ENCODE measurements around the gene HRAS. TPM values are rescaled to one million over a fixed set of nuclear protein-coding genes. Genes with fewer than 3 reads are reported as not detected.

The HRAS gene
- total RNA-seq, 1 experiment from 2014 or later: 175 TPM

DNA sequence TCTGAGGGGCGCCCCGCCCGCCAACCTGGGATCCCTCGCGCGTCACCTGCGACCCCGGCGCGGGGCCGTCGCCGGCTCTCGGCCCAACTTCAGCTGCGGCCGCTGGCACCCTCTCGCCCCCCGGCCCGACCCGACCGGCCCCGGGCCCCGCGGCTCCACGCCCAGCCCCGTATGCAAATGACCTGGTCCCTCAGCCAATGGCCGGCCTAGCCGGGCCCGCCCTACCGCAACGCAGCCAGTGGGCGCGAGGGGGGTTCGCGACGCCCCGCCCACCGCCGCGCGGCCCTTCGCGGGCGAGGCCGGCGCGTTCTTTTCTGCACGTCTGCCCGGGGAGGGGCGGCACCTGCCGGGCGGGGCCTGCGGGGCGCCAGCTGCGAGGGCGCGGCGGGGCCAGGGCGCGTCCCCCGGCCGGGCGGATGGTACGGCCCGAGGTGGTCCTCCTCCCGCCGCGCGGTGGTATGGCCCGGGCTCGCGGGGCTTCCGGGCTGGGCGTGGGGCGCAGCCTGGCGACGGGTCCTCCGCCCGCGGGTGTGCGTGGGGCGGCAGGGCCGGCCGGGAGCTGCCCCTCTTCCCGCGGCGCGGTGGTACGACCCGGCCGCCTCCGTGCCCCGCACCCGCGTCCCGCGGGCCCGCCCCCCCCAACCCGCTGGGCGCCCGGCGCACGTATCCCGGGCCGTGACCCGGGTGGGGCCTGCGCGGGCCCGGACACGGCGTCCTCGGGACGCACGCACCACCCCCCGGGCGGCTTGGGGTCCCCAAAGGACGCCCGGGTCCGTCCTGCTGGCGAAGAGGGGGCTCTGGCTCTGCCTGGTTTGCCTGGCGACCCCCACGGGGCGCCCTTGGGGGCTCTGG, 33.2 kb upstream of the HRAS start:
- POLR2A ChIA-PET: interaction anchor here (0.6 kb wide), 1 partner anchor 10 kb away, joined by 4 read pairs; no protein-coding TSS in a partner anchor
- intact Hi-C loops (cut with micrococcal nuclease; ENCODE audit: unreplicated experiment) (no loop called here), in situ Hi-C loops (cut with HindIII; ENCODE audit: low pct_unique_long_range_greater_than_20kb, low sequenced_read_pairs) (no loop called here)
- H3K9me3 ChIP-seq (ENCODE audit: control insufficient read depth, insufficient read depth, low read depth, low read length): no peaks in the 10 kb centered on the region
- H3K4me1 ChIP-seq (ENCODE audit: control insufficient read depth, insufficient read depth, low read length): peaks cover 35% of the 10 kb centered on the region
- peak overlapping the region; percentile 61 to 68 for H3K4me3 ChIP-seq (ENCODE audit: low read depth in 2 of 2, low read length in 2 of 2)
- no peaks in the 10 kb centered on the region for H3K36me3 ChIP-seq (ENCODE audit: control insufficient read depth, insufficient read depth, low read length)
- H3K27ac ChIP-seq (ENCODE audit: low read length): peak overlapping the region; percentile 90
- TF ChIP-seq SIN3A (IDR thresholded peaks at IDR 0.05; ENCODE audit: borderline replicate concordance, insufficient read depth, low read depth, low read length) (peak; percentile 91; the same call in 1 of the 2 replicates), REST (IDR thresholded peaks at IDR 0.05; ENCODE audit: insufficient read depth in 1 of 2, low read depth in 2 of 2, low read length in 1 of 2) (no peak; a peak in 1 of 4 replicates), POLR2AphosphoS5 (IDR thresholded peaks at IDR 0.05; ENCODE audit: low read depth, low read length) (peak; percentile 63; the same call in 1 of the 2 replicates), TCF7L2 (IDR thresholded peaks at IDR 0.05; ENCODE audit: low read depth, low read length) (peak; percentile 54; the same call in 1 of the 2 replicates)
- TF ChIP-seq, protein P1, sequence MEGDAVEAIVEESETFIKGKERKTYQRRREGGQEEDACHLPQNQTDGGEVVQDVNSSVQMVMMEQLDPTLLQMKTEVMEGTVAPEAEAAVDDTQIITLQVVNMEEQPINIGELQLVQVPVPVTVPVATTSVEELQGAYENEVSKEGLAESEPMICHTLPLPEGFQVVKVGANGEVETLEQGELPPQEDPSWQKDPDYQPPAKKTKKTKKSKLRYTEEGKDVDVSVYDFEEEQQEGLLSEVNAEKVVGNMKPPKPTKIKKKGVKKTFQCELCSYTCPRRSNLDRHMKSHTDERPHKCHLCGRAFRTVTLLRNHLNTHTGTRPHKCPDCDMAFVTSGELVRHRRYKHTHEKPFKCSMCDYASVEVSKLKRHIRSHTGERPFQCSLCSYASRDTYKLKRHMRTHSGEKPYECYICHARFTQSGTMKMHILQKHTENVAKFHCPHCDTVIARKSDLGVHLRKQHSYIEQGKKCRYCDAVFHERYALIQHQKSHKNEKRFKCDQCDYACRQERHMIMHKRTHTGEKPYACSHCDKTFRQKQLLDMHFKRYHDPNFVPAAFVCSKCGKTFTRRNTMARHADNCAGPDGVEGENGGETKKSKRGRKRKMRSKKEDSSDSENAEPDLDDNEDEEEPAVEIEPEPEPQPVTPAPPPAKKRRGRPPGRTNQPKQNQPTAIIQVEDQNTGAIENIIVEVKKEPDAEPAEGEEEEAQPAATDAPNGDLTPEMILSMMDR (IDR thresholded peaks at IDR 0.05): no peak
- CTCF ChIA-PET: interaction anchor here (0.6 kb wide), 1 partner anchor 19 kb away, joined by 10 read pairs; no protein-coding TSS in a partner anchor
- no peaks in the 10 kb centered on the region for H3K27me3 ChIP-seq (ENCODE audit: control insufficient read depth, insufficient read depth, low read length)
- BruUV-seq (replicated peaks): no TSS peak
- DNase-seq (ENCODE audit: low read depth, low spot score): peak; percentile 45
- ATAC-seq: peak; percentile 94

DNA sequence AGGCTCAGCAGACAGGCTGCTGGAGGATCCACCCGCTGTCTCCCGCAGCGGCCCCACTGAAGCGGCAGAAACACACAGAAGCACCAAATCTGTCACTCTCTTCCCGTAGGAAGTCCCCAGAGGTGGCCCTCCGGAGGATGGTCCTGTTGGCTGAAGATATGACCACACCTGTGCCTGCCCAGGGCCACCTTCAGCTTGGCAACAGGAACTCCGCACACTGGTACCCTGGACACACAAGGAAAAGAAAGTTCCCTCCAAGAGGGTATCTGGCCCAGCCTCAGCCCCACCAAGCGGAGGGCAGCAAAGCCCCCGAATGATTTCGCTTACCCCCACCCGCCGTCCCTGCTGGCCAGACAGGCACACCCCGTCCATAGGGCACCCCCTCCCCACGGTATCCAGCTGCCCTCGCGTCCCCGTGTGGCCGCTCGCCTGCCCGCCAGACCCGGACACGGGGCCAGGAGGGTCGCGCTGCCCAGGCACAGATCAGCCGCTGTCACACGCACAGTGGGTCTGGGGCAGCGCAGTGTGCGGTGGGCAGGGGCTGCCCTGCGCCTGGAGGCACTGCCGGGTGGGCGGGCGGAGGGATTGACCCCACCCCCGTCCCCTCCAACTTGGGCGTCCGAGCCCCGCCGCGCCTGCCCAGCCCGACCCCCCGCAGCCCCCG, 32.4 kb upstream of the HRAS start:
- in situ Hi-C loops (cut with HindIII; ENCODE audit: low pct_unique_long_range_greater_than_20kb, low sequenced_read_pairs): no loop called here
- H3K4me1 ChIP-seq (ENCODE audit: control insufficient read depth, insufficient read depth, low read length): peaks cover 34% of the 10 kb centered on the region
- TF ChIP-seq POLR2AphosphoS5 (IDR thresholded peaks at IDR 0.05; ENCODE audit: low read depth, low read length) (no peak), REST (IDR thresholded peaks at IDR 0.05; ENCODE audit: insufficient read depth in 1 of 2, low read depth in 2 of 2, low read length in 1 of 2) (no peak), TCF7L2 (IDR thresholded peaks at IDR 0.05; ENCODE audit: low read depth, low read length) (no peak), SIN3A (IDR thresholded peaks at IDR 0.05; ENCODE audit: borderline replicate concordance, insufficient read depth, low read depth, low read length) (no peak)
- TF ChIP-seq, protein P1 (IDR thresholded peaks at IDR 0.05): no peak
- H3K27ac ChIP-seq (ENCODE audit: low read length): peak overlapping the region; percentile 77
- H3K9me3 ChIP-seq (ENCODE audit: control insufficient read depth, insufficient read depth, low read depth, low read length): no peaks in the 10 kb centered on the region
- DNase-seq (ENCODE audit: low read depth, low spot score): no peak
- BruUV-seq (replicated peaks): TSS peak; percentile 90
- H3K4me3 ChIP-seq (ENCODE audit: low read depth in 2 of 2, low read length in 2 of 2): peak overlapping the region; percentile 61 to 62
- intact Hi-C loops (cut with micrococcal nuclease; ENCODE audit: unreplicated experiment): no loop called here
- CTCF ChIA-PET: interaction anchor here (0.6 kb wide), 1 partner anchor 18 kb away, joined by 10 read pairs; no protein-coding TSS in a partner anchor
- POLR2A ChIA-PET: no interaction called here
- peak; percentile 25 for ATAC-seq
- H3K36me3 ChIP-seq (ENCODE audit: control insufficient read depth, insufficient read depth, low read length): no peaks in the 10 kb centered on the region
- H3K27me3 ChIP-seq (ENCODE audit: control insufficient read depth, insufficient read depth, low read length): no peaks in the 10 kb centered on the region

Data from Panc1 (cell line).